ENCODE measurements around the gene FLOT2.

GRCh38 chr17:28871056-28871579 lies 26.4 kb downstream of the FLOT2 start:
- no peak for TF ChIP-seq EZH2 (IDR thresholded peaks at IDR 0.05)
- TF ChIP-seq FOXP2 (optimal IDR thresholded peaks at IDR 0.05; ENCODE audit: control extremely low read depth, extremely low read length, insufficient read depth): no peak
